CD14-positive monocyte (primary cell): Measurements from ENCODE around the gene COL25A1. TPM values are rescaled to one million over a fixed set of nuclear protein-coding genes. Genes with fewer than 3 reads are reported as not detected.

Source experiments
- DNase-seq, 3 donors: peaks; one replicate each; pipeline ENCODE4 v3.0.0-alpha.2; 2011 to 2022
- H2AFZ ChIP-seq: 2 replicates; pipeline ENCODE4 v1.6.0; 2012; ENCODE audit warnings: mild to moderate bottlenecking, low read depth, low read length, inconsistent platforms; ENCODE audit not compliant: insufficient read depth, poor library complexity, severe bottlenecking
- H3K27ac ChIP-seq, 2 donors: 1 replicate in 1 of 2; 2 replicates in 1 of 2; pipeline ENCODE4 v1.5.1; 2012 to 2013; ENCODE audit warnings: low read length in 2 of 2, control low read depth in 1 of 2, inconsistent platforms in 1 of 2, low read depth in 1 of 2, mild to moderate bottlenecking in 1 of 2
- H3K27me3 ChIP-seq, 2 donors: one replicate each; pipeline versions ENCODE4 v1.6.0 to v1.6.1; 2011 to 2013; ENCODE audit warnings: low read length in 2 of 2; ENCODE audit not compliant: control insufficient read depth in 2 of 2, insufficient read depth in 2 of 2
- H3K36me3 ChIP-seq, 2 donors: replicated peaks in 1 of 2; 1 replicate in 1 of 2; 2 replicates in 1 of 2; pipeline versions ENCODE4 v1.5.1 to v1.6.1; 2012 to 2013; ENCODE audit warnings: low read length in 2 of 2, control low read depth in 1 of 2, inconsistent platforms in 1 of 2, mild to moderate bottlenecking in 1 of 2; ENCODE audit not compliant: insufficient read depth in 2 of 2, control insufficient read depth in 1 of 2
- H3K4me1 ChIP-seq, 2 donors: 1 replicate in 1 of 2; 2 replicates in 1 of 2; pipeline versions ENCODE4 v1.5.1 to v1.6.1; 2012 to 2013; ENCODE audit warnings: low read length in 2 of 2, control low read depth in 1 of 2, inconsistent platforms in 1 of 2, mild to moderate bottlenecking in 1 of 2, moderate library complexity in 1 of 2; ENCODE audit not compliant: insufficient read depth in 2 of 2, control insufficient read depth in 1 of 2
- H3K4me2 ChIP-seq: replicated peaks from 2 replicates; pipeline ENCODE3; 2012; ENCODE audit warnings: low read length, moderate library complexity, mild to moderate bottlenecking; ENCODE audit not compliant: poor library complexity, severe bottlenecking; ENCODE audit errors: extremely low read depth
- H3K4me3 ChIP-seq, 3 experiments: fragments of 200-600 bp in 1 of 3; sonication (generic) in 1 of 3; replicated peaks in 1 of 3; 1 replicate in 2 of 3; 2 replicates in 1 of 3; pipeline ENCODE4 v1.5.1; 2011 to 2013; ENCODE audit warnings: low read length in 3 of 3, mild to moderate bottlenecking in 3 of 3, control low read depth in 2 of 3, low read depth in 2 of 3, inconsistent platforms in 1 of 3, moderate library complexity in 1 of 3
- H3K79me2 ChIP-seq: 2 replicates; pipeline ENCODE4 v1.6.0; 2012; ENCODE audit warnings: mild to moderate bottlenecking, control low read depth, inconsistent platforms, low read length, moderate library complexity; ENCODE audit not compliant: insufficient read depth
- H3K9ac ChIP-seq: 2 replicates; pipeline ENCODE4 v1.6.0; 2017; ENCODE audit warnings: low read length, mild to moderate bottlenecking; ENCODE audit not compliant: insufficient read depth, poor library complexity, severe bottlenecking
- H3K9me3 ChIP-seq, 2 donors: replicated peaks in 1 of 2; 1 replicate in 1 of 2; 2 replicates in 1 of 2; pipeline versions ENCODE4 v1.5.1 to v1.6.1; 2012 to 2013; ENCODE audit warnings: low read length in 2 of 2, control low read depth in 1 of 2; ENCODE audit not compliant: control insufficient read depth in 1 of 2, insufficient read depth in 1 of 2
- H4K20me1 ChIP-seq: 2 replicates; pipeline ENCODE4 v1.6.0; 2012; ENCODE audit warnings: mild to moderate bottlenecking, low read length, control low read depth, moderate library complexity; ENCODE audit not compliant: insufficient read depth
- H3K27ac Mint-ChIP-seq, 7 donors: one replicate each; pipeline ENCODE4 v1.8.0; 2020; ENCODE audit warnings: mild to moderate bottlenecking in 7 of 7, mixed read lengths in 7 of 7, moderate library complexity in 6 of 7, inconsistent platforms in 2 of 7
- H3K27me3 Mint-ChIP-seq, 3 donors: one replicate each; pipeline ENCODE4 v1.8.0; 2021 to 2022; ENCODE audit warnings: low read depth in 3 of 3, mild to moderate bottlenecking in 3 of 3, mixed read lengths in 3 of 3, moderate library complexity in 3 of 3, inconsistent platforms in 1 of 3
- H3K36me3 Mint-ChIP-seq, 2 donors: one replicate each; pipeline ENCODE4 v1.8.0; 2020; ENCODE audit warnings: mixed read lengths in 2 of 2, inconsistent platforms in 1 of 2, mild to moderate bottlenecking in 1 of 2
- H3K4me1 Mint-ChIP-seq: one replicate; pipeline ENCODE4 v1.8.0; 2020; ENCODE audit warnings: mild to moderate bottlenecking, mixed read lengths
- H3K4me3 Mint-ChIP-seq, 2 donors: one replicate each; pipeline ENCODE4 v1.8.0; 2020; ENCODE audit warnings: mild to moderate bottlenecking in 2 of 2, mixed read lengths in 2 of 2, moderate library complexity in 1 of 2
- H3K9me3 Mint-ChIP-seq, 7 donors: one replicate each; pipeline ENCODE4 v1.8.0; 2020 to 2022; ENCODE audit warnings: mixed read lengths in 7 of 7, mild to moderate bottlenecking in 6 of 7, moderate library complexity in 6 of 7, inconsistent platforms in 2 of 7
- CTCF ChIP-seq: fragments of 200-600 bp; IDR thresholded peaks from one replicate; pipeline ENCODE4 v1.8.0; 2022; ENCODE audit warnings: antibody characterized with exemption, mild to moderate bottlenecking
- WGBS: methylation state at CpG from one replicate; pipeline ENCODE4 v1.1.5; 2013; ENCODE audit warnings: missing lambda C conversion rate; ENCODE audit not compliant: insufficient coverage; 5-methylcytosine and 5-hydroxymethylcytosine counted together
- intact Hi-C, 2 donors: fragments of 100-400 bp; cut with micrococcal nuclease; formaldehyde crosslinking; loops; one replicate each; pipeline versions ENCODE4 v1.15.0 to v1.15.1; 2023
- polyA plus RNA-seq, 3 donors: library from polyadenylated mRNA; depleted of rRNA in 1 of 3; unstranded in 2 of 3; stranded (reverse) in 1 of 3; fragments of 300-500 nt in 2 of 3; fragments of >200 nt in 1 of 3; fragmentation: Illumina TruSeq in 2 of 3; gene quantifications; 1 replicate in 2 of 3; 2 replicates in 1 of 3; pipeline ENCODE4 v1.2.3, GENCODE V29; 2012 to 2021

The COL25A1 gene
- polyA plus RNA-seq, 3 donors = not detected

GRCh38 chr4:108775921-108776320 lies 526.5 kb downstream of the COL25A1 start:
- Mint-ChIP-seq H3K36me3 (no peaks in the 10 kb centered on the region), H3K9me3 (peaks cover 0 to 3% (median 0%) of the 10 kb centered on the region in 7 donors), H3K27ac (no peak overlapping the region), H3K27me3 (peaks cover 19 to 27% (median 19%) of the 10 kb centered on the region in 3 donors), H3K4me3 (no peak overlapping the region), H3K4me1 (no peaks in the 10 kb centered on the region)
- Histone ChIP-seq H3K79me2 (no peaks in the 10 kb centered on the region), H4K20me1 (no peaks in the 10 kb centered on the region), H3K9ac (no peak overlapping the region), H3K27ac (no peak overlapping the region), H3K9me3 (no peaks in the 10 kb centered on the region), H2AFZ (no peak overlapping the region), H3K36me3 (no peaks in the 10 kb centered on the region), H3K27me3 (peaks cover 2 to 5% of the 10 kb centered on the region in 2 donors), H3K4me2 (no peak overlapping the region), H3K4me3 (no peak overlapping the region), H3K4me1 (no peaks in the 10 kb centered on the region)
- no peak for TF ChIP-seq CTCF
- intact Hi-C loops = no loop called here
- 0% methylated on average over 3 of the region's 5 CpGs for WGBS
- DNase-seq = no peak

GRCh38 chr4:108774809-108775530 lies 527.5 kb downstream of the COL25A1 start:
- H3K4me1 ChIP-seq = no peaks in the 10 kb centered on the region
- no peak overlapping the region for H3K4me3 ChIP-seq
- H3K27me3 Mint-ChIP-seq = peaks cover 19 to 24% (median 19%) of the 10 kb centered on the region in 3 donors
- H3K27ac Mint-ChIP-seq = no peak overlapping the region
- H3K4me2 ChIP-seq = no peak overlapping the region
- DNase-seq = no peak
- H3K9me3 ChIP-seq = no peaks in the 10 kb centered on the region
- H3K4me1 Mint-ChIP-seq = no peaks in the 10 kb centered on the region
- H4K20me1 ChIP-seq = no peaks in the 10 kb centered on the region
- H3K4me3 Mint-ChIP-seq = no peak overlapping the region
- no peaks in the 10 kb centered on the region for H3K36me3 Mint-ChIP-seq
- no peak overlapping the region for H3K9ac ChIP-seq
- no peak overlapping the region for H2AFZ ChIP-seq
- intact Hi-C loops = no loop called here
- H3K36me3 ChIP-seq = no peaks in the 10 kb centered on the region
- no peak for TF ChIP-seq CTCF
- WGBS = 72% methylated on average over 3 of the region's 5 CpGs
- no peaks in the 10 kb centered on the region for H3K79me2 ChIP-seq
- H3K9me3 Mint-ChIP-seq = peaks cover 0 to 3% (median 0%) of the 10 kb centered on the region in 7 donors
- no peak overlapping the region for H3K27ac ChIP-seq
- peaks cover 0 to 5% of the 10 kb centered on the region in 2 donors for H3K27me3 ChIP-seq
